ENCODE measurements around the gene PPP1R12B.

- TF ChIP-seq CTCF (IDR thresholded peaks at IDR 0.05) (no peak), EZH2phosphoT487 (IDR thresholded peaks at IDR 0.05) (no peak)
Measured at GRCh38 chr1:202588503-202589189, 240.1 kb downstream of the PPP1R12B start.

Measured in neural progenitor cell (in vitro differentiated cells).